Astrocyte (in vitro differentiated cells and primary cell): ENCODE results near the gene TUBG1.
A peak's percentile ranks its signal among the peaks of the same experiment; 100 is the strongest.

Source experiments
- CTCF ChIP-seq: IDR thresholded peaks from 2 replicates; pipeline ENCODE4 v1.5.1; 2011; ENCODE audit warnings: low read depth, mild to moderate bottlenecking, inconsistent platforms, low read length, moderate library complexity; ENCODE audit not compliant: insufficient read depth
- EZH2 ChIP-seq: IDR thresholded peaks from 2 replicates; pipeline ENCODE4 v1.6.1; 2012; ENCODE audit warnings: mild to moderate bottlenecking, low read length, inconsistent platforms; ENCODE audit not compliant: insufficient read depth

DNA sequence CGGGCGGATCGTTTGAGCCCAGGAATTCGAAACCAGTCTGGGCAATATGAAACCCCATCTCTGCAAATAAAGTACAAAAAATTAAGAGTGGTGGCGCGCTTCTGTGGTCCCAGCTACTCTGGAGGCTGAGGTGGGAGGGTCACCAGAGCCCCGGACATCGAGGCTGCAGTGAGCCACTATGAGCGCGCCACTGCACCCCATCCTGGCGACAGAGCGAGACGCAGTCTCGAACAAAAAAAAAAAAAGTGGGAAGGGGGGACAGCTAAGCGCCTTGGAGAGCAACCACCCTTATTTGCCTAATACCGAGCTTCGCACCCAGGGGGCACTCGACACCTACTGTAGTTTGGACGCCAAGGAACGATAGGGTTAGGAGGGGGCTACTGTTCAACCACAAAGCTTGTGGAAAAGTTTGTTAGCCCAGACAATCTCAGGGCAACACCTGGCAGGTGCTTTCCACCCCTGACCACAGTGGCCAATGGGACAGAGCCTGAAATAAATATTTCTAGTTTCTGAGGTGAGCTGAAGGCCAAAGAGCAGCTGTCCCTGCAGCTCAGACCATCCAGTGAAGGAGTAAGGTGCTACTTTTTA lies 31.1 kb upstream of the TUBG1 start:
- peak; percentile 68 for TF ChIP-seq CTCF
- TF ChIP-seq EZH2: no peak
